ENCODE data around the gene TSNAX. TPM values are rescaled to one million over a fixed set of nuclear protein-coding genes. Genes with fewer than 3 reads are reported as not detected.

TSNAX gene
- total and polyA plus RNA-seq, 5 donors from 2014 or later: 34.8 to 117 (median 95.7) TPM

DNA sequence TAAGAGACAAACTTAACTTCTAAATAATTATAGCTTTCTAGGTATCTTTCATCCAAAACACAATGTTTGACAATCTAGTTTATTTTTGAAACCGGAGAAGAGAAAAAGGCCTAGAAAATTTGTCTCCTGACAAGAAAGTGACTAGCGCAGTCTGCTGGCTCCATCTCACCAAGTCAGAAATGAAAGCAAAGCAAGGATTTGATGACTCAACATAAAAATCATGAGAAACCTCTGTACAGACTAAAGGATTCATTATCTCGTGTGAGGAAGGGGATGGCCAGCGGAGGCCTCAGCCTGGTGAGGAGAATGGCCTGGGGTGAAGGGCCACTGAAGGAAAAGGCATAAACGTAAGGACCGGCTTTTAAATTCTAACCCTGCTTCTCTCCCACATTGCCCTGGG is 20.0 kb upstream of the TSNAX start:
- no peak overlapping the region for H3K4me3 Mint-ChIP-seq

GRCh38 chr1:231508941-231509340 is 19.5 kb upstream of the TSNAX start:
- H3K4me1 ChIP-seq (ENCODE audit: control insufficient read depth, insufficient read depth, low read length, poor library complexity, severe bottlenecking): no peaks in the 10 kb centered on the region
- Mint-ChIP-seq H3K36me3 (no peaks in the 10 kb centered on the region), H3K27me3 (peaks cover 10% of the 10 kb centered on the region), H3K27ac (no peak overlapping the region), H3K4me3 (no peak overlapping the region), H3K4me1 (no peaks in the 10 kb centered on the region), H3K9me3 (peaks cover 0 to 6% (median 0%) of the 10 kb centered on the region in 7 donors)
- DNase-seq: no peak
- H3K27ac ChIP-seq (ENCODE audit: insufficient read depth, low read length, poor library complexity, severe bottlenecking): no peak overlapping the region
- no peak for ATAC-seq (ENCODE audit: low read depth in 2 of 2)
- no peaks in the 10 kb centered on the region for H3K9me3 ChIP-seq (ENCODE audit: control insufficient read depth in 2 of 2, low read length in 2 of 2)
- no peaks in the 10 kb centered on the region for H3K36me3 ChIP-seq (ENCODE audit: control insufficient read depth, insufficient read depth, low read length)
- H3K4me3 ChIP-seq (ENCODE audit: low read depth, low read length): no peak overlapping the region
- peaks cover 5% of the 10 kb centered on the region for H3K27me3 ChIP-seq (ENCODE audit: control insufficient read depth, insufficient read depth, low read length)

More for the DNA sequence above, 20.0 kb upstream of the TSNAX start:
- Histone ChIP-seq H3K27me3 (ENCODE audit: control insufficient read depth, insufficient read depth, low read length) (peaks cover 5% of the 10 kb centered on the region), H3K4me1 (ENCODE audit: control insufficient read depth, insufficient read depth, low read length, poor library complexity, severe bottlenecking) (no peaks in the 10 kb centered on the region), H3K27ac (ENCODE audit: insufficient read depth, low read length, poor library complexity, severe bottlenecking) (no peak overlapping the region), H3K36me3 (ENCODE audit: control insufficient read depth, insufficient read depth, low read length) (no peaks in the 10 kb centered on the region), H3K4me3 (ENCODE audit: low read depth, low read length) (no peak overlapping the region), H3K9me3 (ENCODE audit: control insufficient read depth in 2 of 2, low read length in 2 of 2) (no peaks in the 10 kb centered on the region)
- ATAC-seq (ENCODE audit: low read depth in 2 of 2) (no peak), DNase-seq (no peak)
- peaks cover 0 to 6% (median 0%) of the 10 kb centered on the region in 7 donors for H3K9me3 Mint-ChIP-seq
- H3K27ac Mint-ChIP-seq: no peak overlapping the region
- no peaks in the 10 kb centered on the region for H3K4me1 Mint-ChIP-seq
- H3K27me3 Mint-ChIP-seq: peaks cover 10% of the 10 kb centered on the region
- H3K36me3 Mint-ChIP-seq: no peaks in the 10 kb centered on the region

DNA sequence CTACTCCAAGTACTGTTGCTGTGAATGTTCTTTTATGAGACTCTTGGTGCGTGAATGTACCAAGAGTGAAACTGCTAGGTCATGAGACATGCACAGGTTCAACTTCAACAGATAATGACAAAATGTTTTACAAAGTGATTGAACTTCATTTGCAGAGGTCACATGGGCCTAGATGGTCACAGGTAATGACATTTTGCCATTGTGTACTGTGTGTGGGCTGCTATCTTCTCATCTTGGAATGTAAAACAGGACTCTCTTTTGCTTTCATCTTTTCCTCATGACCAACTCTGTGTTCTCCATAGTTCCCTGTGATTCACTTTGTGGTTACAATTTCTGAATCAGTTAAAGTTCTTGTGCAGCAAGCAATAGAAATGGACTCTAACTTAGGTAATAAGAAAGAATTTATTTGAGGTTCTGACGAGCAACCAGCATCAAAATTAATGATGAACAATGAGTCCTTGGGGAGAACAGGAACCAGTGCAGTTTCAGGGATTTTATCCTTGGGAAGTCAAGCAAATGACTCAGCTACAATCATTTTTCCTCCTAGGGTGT is 16.2 kb upstream of the TSNAX start:
- Mint-ChIP-seq H3K27ac (no peak overlapping the region), H3K27me3 (peaks cover 10% of the 10 kb centered on the region)

DNA sequence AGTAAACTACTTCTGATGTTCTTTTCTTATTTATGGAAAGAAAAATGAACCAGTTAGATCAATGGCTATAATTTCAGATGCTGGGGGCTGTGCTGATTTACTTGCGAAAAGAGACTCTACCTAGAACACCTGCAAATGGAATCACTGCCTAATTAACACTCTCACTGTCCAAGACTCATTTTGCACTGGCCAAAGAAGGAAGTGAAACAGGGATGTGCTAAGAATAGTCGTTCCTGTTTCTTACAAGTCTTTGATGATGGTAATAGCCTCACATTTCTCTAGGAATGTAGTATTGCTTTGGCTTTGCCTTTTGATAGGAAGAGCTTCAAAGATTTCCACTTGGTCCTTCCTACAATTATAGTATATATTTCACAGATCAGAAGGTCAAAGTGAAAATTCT is 12.7 kb upstream of the TSNAX start:
- Histone ChIP-seq H3K4me3 (ENCODE audit: low read depth, low read length) (no peak overlapping the region), H3K4me1 (ENCODE audit: control insufficient read depth, insufficient read depth, low read length, poor library complexity, severe bottlenecking) (no peaks in the 10 kb centered on the region), H3K27me3 (ENCODE audit: control insufficient read depth, insufficient read depth, low read length) (peaks cover 15% of the 10 kb centered on the region), H3K27ac (ENCODE audit: insufficient read depth, low read length, poor library complexity, severe bottlenecking) (no peak overlapping the region), H3K9me3 (ENCODE audit: control insufficient read depth in 2 of 2, low read length in 2 of 2) (no peaks in the 10 kb centered on the region), H3K36me3 (ENCODE audit: control insufficient read depth, insufficient read depth, low read length) (no peaks in the 10 kb centered on the region)
- ATAC-seq (ENCODE audit: low read depth in 2 of 2) (no peak), DNase-seq (no peak)
- H3K4me3 Mint-ChIP-seq: no peak overlapping the region
- no peaks in the 10 kb centered on the region for H3K4me1 Mint-ChIP-seq
- no peaks in the 10 kb centered on the region for H3K9me3 Mint-ChIP-seq
- peaks cover 25% of the 10 kb centered on the region for H3K27me3 Mint-ChIP-seq
- H3K27ac Mint-ChIP-seq: no peak overlapping the region
- no peaks in the 10 kb centered on the region for H3K36me3 Mint-ChIP-seq

More for the DNA sequence above, 16.2 kb upstream of the TSNAX start:
- no peaks in the 10 kb centered on the region for H3K36me3 ChIP-seq (ENCODE audit: control insufficient read depth, insufficient read depth, low read length)
- H3K27me3 ChIP-seq (ENCODE audit: control insufficient read depth, insufficient read depth, low read length): peaks cover 9% of the 10 kb centered on the region
- Mint-ChIP-seq H3K9me3 (no peaks in the 10 kb centered on the region), H3K4me1 (no peaks in the 10 kb centered on the region), H3K36me3 (no peaks in the 10 kb centered on the region), H3K4me3 (no peak overlapping the region)
- DNase-seq (no peak), ATAC-seq (ENCODE audit: low read depth in 2 of 2) (no peak)
- H3K4me3 ChIP-seq (ENCODE audit: low read depth, low read length): no peak overlapping the region
- no peak overlapping the region for H3K27ac ChIP-seq (ENCODE audit: insufficient read depth, low read length, poor library complexity, severe bottlenecking)
- no peaks in the 10 kb centered on the region for H3K9me3 ChIP-seq (ENCODE audit: control insufficient read depth in 2 of 2, low read length in 2 of 2)
- no peaks in the 10 kb centered on the region for H3K4me1 ChIP-seq (ENCODE audit: control insufficient read depth, insufficient read depth, low read length, poor library complexity, severe bottlenecking)

DNA sequence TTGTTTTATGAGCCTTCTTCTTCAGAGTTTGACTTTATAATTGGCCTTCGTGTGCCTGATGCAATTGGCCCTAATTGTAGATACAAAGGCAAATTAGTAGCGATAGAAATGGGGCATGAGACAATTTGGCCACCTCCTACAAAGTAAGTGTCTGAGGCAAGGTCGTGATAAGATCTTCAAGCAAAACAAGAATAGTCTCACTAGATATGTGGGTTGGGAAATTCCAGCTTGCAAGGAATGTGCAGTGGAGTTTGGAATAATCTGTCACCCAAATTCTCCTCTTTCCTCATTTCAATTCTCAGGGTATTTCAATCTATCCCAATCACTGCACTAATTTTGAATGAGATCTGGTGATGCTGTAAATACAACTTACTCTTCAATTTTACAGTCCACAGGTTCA is 11.4 kb upstream of the TSNAX start:
- H3K4me1 ChIP-seq (ENCODE audit: control insufficient read depth, insufficient read depth, low read length, poor library complexity, severe bottlenecking): no peaks in the 10 kb centered on the region
- no peaks in the 10 kb centered on the region for H3K9me3 ChIP-seq (ENCODE audit: control insufficient read depth in 2 of 2, low read length in 2 of 2)
- H3K36me3 ChIP-seq (ENCODE audit: control insufficient read depth, insufficient read depth, low read length): no peaks in the 10 kb centered on the region
- Mint-ChIP-seq H3K27me3 (peaks cover 25% of the 10 kb centered on the region), H3K4me1 (no peaks in the 10 kb centered on the region), H3K27ac (no peak overlapping the region), H3K9me3 (no peaks in the 10 kb centered on the region), H3K36me3 (no peaks in the 10 kb centered on the region), H3K4me3 (no peak overlapping the region)
- H3K27ac ChIP-seq (ENCODE audit: insufficient read depth, low read length, poor library complexity, severe bottlenecking): no peak overlapping the region
- no peak overlapping the region for H3K4me3 ChIP-seq (ENCODE audit: low read depth, low read length)
- no peak for ATAC-seq (ENCODE audit: low read depth in 2 of 2)
- no peak for DNase-seq
- H3K27me3 ChIP-seq (ENCODE audit: control insufficient read depth, insufficient read depth, low read length): peaks cover 15% of the 10 kb centered on the region

GRCh38 chr1:231518485-231519034 is 9.9 kb upstream of the TSNAX start:
- DNase-seq (no peak), ATAC-seq (ENCODE audit: low read depth in 2 of 2) (no peak)
- no peak overlapping the region for H3K27ac ChIP-seq (ENCODE audit: insufficient read depth, low read length, poor library complexity, severe bottlenecking)
- no peaks in the 10 kb centered on the region for H3K36me3 ChIP-seq (ENCODE audit: control insufficient read depth, insufficient read depth, low read length)
- H3K4me1 Mint-ChIP-seq: no peaks in the 10 kb centered on the region
- H3K4me3 Mint-ChIP-seq: no peak overlapping the region
- no peak overlapping the region for H3K27ac Mint-ChIP-seq
- H3K4me3 ChIP-seq (ENCODE audit: low read depth, low read length): no peak overlapping the region
- H3K9me3 ChIP-seq (ENCODE audit: control insufficient read depth in 2 of 2, low read length in 2 of 2): no peaks in the 10 kb centered on the region
- peaks cover 25% of the 10 kb centered on the region for H3K27me3 Mint-ChIP-seq
- no peaks in the 10 kb centered on the region for H3K4me1 ChIP-seq (ENCODE audit: control insufficient read depth, insufficient read depth, low read length, poor library complexity, severe bottlenecking)
- peaks cover 15% of the 10 kb centered on the region for H3K27me3 ChIP-seq (ENCODE audit: control insufficient read depth, insufficient read depth, low read length)
- no peaks in the 10 kb centered on the region for H3K9me3 Mint-ChIP-seq
- H3K36me3 Mint-ChIP-seq: no peaks in the 10 kb centered on the region

DNA sequence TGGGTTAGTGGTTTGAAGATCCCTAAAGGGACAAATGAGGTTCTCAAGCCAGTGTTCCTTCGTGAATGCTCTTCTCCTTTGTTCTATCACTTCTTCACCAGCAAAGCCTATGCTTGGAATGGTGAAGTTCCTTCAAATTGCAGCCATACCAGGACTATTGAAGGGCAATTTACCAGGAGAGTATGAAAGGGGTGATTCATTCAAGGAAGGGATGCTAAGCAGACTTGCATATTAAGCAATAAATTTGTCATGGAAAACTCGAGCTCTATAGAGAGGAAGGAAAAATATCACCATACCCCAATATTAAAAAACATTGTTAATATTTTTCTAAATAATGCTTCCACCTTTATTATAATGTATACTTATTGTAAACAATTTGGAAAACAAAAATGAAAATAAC is 9.3 kb upstream of the TSNAX start:
- Mint-ChIP-seq H3K36me3 (no peaks in the 10 kb centered on the region), H3K9me3 (no peaks in the 10 kb centered on the region)
- ATAC-seq (ENCODE audit: low read depth in 2 of 2): no peak

DNA sequence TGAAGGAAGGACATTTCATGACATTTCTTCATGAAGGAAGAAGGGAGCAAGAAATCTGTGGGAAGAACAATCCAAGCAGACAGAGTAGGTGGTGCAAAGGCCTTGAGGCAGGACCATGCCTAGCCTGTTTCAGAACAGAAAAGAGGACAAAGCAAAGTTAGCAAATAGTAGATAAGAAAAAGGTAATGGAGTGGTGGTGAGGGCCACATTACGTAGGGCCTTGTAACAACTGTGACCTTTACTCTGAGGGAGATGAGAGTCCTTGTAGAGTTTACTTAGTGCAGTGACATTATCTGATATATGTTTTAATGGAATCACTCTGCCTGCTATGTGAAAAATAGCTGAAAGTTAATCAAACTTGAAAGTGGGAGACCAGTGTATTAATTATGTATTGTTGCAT is 6.4 kb upstream of the TSNAX start:
- Histone ChIP-seq H3K27ac (ENCODE audit: insufficient read depth, low read length, poor library complexity, severe bottlenecking) (no peak overlapping the region), H3K4me3 (ENCODE audit: low read depth, low read length) (no peak overlapping the region), H3K36me3 (ENCODE audit: control insufficient read depth, insufficient read depth, low read length) (no peaks in the 10 kb centered on the region), H3K4me1 (ENCODE audit: control insufficient read depth, insufficient read depth, low read length, poor library complexity, severe bottlenecking) (no peaks in the 10 kb centered on the region), H3K27me3 (ENCODE audit: control insufficient read depth, insufficient read depth, low read length) (peaks cover 5% of the 10 kb centered on the region), H3K9me3 (ENCODE audit: control insufficient read depth in 2 of 2, low read length in 2 of 2) (no peaks in the 10 kb centered on the region)
- Mint-ChIP-seq H3K4me1 (peaks cover 0 to 4% (median 0%) of the 10 kb centered on the region in 4 donors), H3K36me3 (no peaks in the 10 kb centered on the region), H3K9me3 (no peaks in the 10 kb centered on the region), H3K27ac (peak overlapping the region in 1 of 3 donors; percentile 1), H3K27me3 (peaks cover 15% of the 10 kb centered on the region), H3K4me3 (no peak overlapping the region)
- no peak for ATAC-seq (ENCODE audit: low read depth in 2 of 2)
- no peak for DNase-seq

More for the DNA sequence above, 9.3 kb upstream of the TSNAX start:
- Mint-ChIP-seq H3K27me3 (peaks cover 25% of the 10 kb centered on the region), H3K27ac (no peak overlapping the region), H3K4me1 (no peaks in the 10 kb centered on the region), H3K4me3 (no peak overlapping the region)
- H3K4me3 ChIP-seq (ENCODE audit: low read depth, low read length): no peak overlapping the region
- H3K36me3 ChIP-seq (ENCODE audit: control insufficient read depth, insufficient read depth, low read length): no peaks in the 10 kb centered on the region
- no peaks in the 10 kb centered on the region for H3K9me3 ChIP-seq (ENCODE audit: control insufficient read depth in 2 of 2, low read length in 2 of 2)
- no peak for DNase-seq
- H3K27me3 ChIP-seq (ENCODE audit: control insufficient read depth, insufficient read depth, low read length): peaks cover 15% of the 10 kb centered on the region
- H3K4me1 ChIP-seq (ENCODE audit: control insufficient read depth, insufficient read depth, low read length, poor library complexity, severe bottlenecking): no peaks in the 10 kb centered on the region
- no peak overlapping the region for H3K27ac ChIP-seq (ENCODE audit: insufficient read depth, low read length, poor library complexity, severe bottlenecking)
